ENCODE data around the gene TST.
A peak's percentile ranks its signal among the peaks of the same experiment; 100 is the strongest.

- TF ChIP-seq, protein P1, sequence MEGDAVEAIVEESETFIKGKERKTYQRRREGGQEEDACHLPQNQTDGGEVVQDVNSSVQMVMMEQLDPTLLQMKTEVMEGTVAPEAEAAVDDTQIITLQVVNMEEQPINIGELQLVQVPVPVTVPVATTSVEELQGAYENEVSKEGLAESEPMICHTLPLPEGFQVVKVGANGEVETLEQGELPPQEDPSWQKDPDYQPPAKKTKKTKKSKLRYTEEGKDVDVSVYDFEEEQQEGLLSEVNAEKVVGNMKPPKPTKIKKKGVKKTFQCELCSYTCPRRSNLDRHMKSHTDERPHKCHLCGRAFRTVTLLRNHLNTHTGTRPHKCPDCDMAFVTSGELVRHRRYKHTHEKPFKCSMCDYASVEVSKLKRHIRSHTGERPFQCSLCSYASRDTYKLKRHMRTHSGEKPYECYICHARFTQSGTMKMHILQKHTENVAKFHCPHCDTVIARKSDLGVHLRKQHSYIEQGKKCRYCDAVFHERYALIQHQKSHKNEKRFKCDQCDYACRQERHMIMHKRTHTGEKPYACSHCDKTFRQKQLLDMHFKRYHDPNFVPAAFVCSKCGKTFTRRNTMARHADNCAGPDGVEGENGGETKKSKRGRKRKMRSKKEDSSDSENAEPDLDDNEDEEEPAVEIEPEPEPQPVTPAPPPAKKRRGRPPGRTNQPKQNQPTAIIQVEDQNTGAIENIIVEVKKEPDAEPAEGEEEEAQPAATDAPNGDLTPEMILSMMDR (IDR thresholded peaks at IDR 0.05 in 4 of 5, conservative IDR thresholded peaks at IDR 0.05 in 1 of 5), result peak; percentile 18 to 79 (median 55)
- peak; percentile 77 to 81 for TF ChIP-seq POLR2A (IDR thresholded peaks at IDR 0.05)
These were observed at the start of gene TST, which contains the start of gene MPST for GRCh38 chr22:37019309-37020191.

Data from gastrocnemius medialis (tissue), 4 donors.